ENCODE results near the gene NEUROG3.

NEUROG3 gene

GRCh38 chr10:69559525-69559924 is 13.7 kb downstream of the NEUROG3 start:
- TF ChIP-seq CTCF (IDR thresholded peaks at IDR 0.05; ENCODE audit: low read depth, low read length, missing control alignments) = no peak
- no peak overlapping the region for H3K4me3 ChIP-seq (ENCODE audit: low read depth, low read length)
- no peak for DNase-seq (ENCODE audit: low read depth)

GRCh38 chr10:69558559-69558958 is 14.7 kb downstream of the NEUROG3 start:
- no peak overlapping the region for H3K4me3 ChIP-seq (ENCODE audit: low read depth, low read length)
- DNase-seq (ENCODE audit: low read depth) = no peak
- no peak for TF ChIP-seq CTCF (IDR thresholded peaks at IDR 0.05; ENCODE audit: low read depth, low read length, missing control alignments)

DNA sequence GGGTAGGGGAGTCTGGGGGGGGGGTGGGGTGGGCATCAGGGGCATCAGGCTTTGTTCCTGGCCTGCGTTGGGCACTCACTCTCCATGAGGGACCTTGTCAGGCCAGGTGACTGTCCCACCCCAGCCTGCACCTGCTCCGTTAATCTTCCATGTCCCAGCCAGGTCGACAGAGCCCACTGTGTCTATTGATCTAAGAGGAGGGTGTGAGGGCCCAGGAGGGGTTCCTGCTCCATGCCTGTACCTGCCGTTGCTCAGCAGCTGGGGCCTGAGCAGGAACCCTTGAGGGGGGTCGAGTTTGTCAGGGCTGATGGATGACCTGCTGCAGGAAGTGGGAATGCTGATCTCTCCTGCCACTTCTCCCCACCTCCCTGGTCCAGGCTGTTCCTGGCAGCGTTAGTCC is 18.6 kb downstream of the NEUROG3 start:
- no peak for TF ChIP-seq CTCF (IDR thresholded peaks at IDR 0.05; ENCODE audit: low read depth, low read length, missing control alignments)
- H3K4me3 ChIP-seq (ENCODE audit: low read depth, low read length) = no peak overlapping the region
- no peak for DNase-seq (ENCODE audit: low read depth)

- H3K4me3 ChIP-seq (ENCODE audit: low read depth, low read length) = no peak overlapping the region
- DNase-seq (ENCODE audit: low read depth) = no peak
- TF ChIP-seq CTCF (IDR thresholded peaks at IDR 0.05; ENCODE audit: low read depth, low read length, missing control alignments) = no peak
Measured at GRCh38 chr10:69553328-69553727, 19.9 kb downstream of the NEUROG3 start.

DNA sequence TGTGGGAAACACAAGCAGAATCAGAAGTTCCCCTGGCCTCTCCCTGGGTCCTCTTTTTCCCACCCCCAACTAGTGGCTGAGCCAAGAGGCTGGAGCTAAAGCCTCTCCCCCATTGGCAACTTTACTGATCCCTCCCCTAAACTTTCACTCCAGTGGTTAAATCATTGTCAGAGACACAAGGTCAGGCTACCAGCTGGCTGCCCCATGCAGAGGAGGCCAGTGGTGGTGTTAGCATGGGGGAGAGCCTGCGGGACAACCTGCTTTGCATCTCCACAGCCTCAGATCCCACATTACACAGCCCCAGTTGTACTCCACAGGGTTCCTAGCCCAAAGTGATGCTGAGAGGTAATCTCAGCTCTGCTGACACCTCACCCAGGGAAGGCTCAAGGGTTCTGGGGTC is 21.0 kb downstream of the NEUROG3 start:
- TF ChIP-seq CTCF (IDR thresholded peaks at IDR 0.05; ENCODE audit: low read depth, low read length, missing control alignments) = no peak
- no peak overlapping the region for H3K4me3 ChIP-seq (ENCODE audit: low read depth, low read length)
- DNase-seq (ENCODE audit: low read depth) = no peak

DNA sequence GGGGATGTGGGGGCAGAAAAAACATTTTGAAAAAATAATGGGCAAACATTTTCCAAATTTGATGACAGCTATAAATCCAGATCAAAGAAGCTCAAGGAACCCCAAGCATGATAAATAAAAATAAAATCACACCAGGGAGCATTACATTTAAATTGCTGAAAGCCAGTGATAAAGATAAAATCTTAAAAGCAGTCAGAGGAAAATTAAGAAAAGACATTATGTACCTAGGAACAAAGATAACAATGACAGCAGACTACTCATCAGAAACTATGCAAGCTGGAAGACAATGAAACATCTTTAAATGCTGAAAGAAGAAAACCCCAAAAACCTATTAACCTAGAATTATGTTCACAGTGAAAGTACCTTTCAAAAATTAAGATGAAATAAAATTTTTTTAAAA is 23.3 kb downstream of the NEUROG3 start:
- H3K4me3 ChIP-seq (ENCODE audit: low read depth, low read length) = no peak overlapping the region
- TF ChIP-seq CTCF (IDR thresholded peaks at IDR 0.05; ENCODE audit: low read depth, low read length, missing control alignments) = no peak
- DNase-seq (ENCODE audit: low read depth) = no peak

DNA sequence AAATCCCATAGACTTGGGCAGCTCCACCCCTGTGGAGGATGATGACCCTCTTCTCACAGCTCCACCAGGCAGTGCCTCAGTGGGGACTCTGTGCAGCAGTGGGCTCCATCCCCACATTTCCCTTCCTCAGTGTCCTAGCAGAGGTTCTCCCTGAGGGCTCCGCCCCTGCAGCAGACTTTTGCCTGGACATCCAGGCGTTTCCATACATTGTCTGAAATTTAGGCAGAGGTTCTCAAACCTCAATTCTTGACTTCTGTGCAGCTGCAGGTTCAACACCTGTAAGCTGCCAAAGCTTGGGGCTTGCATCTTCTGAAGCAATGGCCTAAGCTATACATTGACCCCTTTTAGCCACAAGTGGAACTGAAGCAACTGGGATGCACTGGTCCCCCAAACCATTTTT is 31.8 kb downstream of the NEUROG3 start:
- H3K4me3 ChIP-seq (ENCODE audit: low read depth, low read length) = no peak overlapping the region
- no peak for TF ChIP-seq CTCF (IDR thresholded peaks at IDR 0.05; ENCODE audit: low read depth, low read length, missing control alignments)
- DNase-seq (ENCODE audit: low read depth) = no peak

Measured in GM12864 (cell line).